ENCODE data around the gene METTL2B. TPM values are rescaled to one million over a fixed set of nuclear protein-coding genes. Genes with fewer than 3 reads are reported as not detected.

Gene METTL2B
- total and polyA plus RNA-seq, 9 donors: 9.5 to 31.3 (median 20.3) TPM

DNA sequence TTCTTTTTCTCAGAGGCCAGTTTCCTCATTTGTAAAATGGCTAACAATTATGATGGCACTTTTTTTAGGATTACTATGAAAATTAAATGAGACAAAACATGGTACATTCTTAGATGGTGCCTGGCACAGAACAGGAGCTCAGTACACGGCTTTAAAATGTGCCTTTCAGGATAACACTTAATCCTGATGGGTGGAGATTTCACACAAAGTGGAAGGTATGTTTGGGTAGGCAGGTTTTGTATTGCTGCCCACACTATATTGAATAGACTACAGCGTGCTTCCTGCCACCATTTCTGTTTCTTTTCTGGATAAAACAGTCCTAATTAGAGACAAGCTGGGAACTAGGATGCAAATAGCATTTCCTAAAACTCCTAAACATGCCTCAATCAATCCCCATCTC is 44.8 kb upstream of the METTL2B start:
- Histone ChIP-seq H3K27me3 (no peaks in the 10 kb centered on the region), H3K4me1 (ENCODE audit: insufficient read depth) (no peaks in the 10 kb centered on the region), H3K27ac (no peak overlapping the region), H3K9me3 (no peaks in the 10 kb centered on the region), H3K36me3 (no peaks in the 10 kb centered on the region), H3K4me3 (no peak overlapping the region)
- TF ChIP-seq EP300 (IDR thresholded peaks at IDR 0.05) (no peak), CTCF (IDR thresholded peaks at IDR 0.05) (no peak), POLR2A (IDR thresholded peaks at IDR 0.05) (no peak)
- WGBS, 3 donors: 77 to 78% (median 77%) methylated on average over 2 of the region's 2 CpGs
- intact Hi-C loops (cut with DNase I): no loop called here
- DNase-seq: no peak

GRCh38 chr7:128434413-128435326 is 41.9 kb upstream of the METTL2B start:
- Histone ChIP-seq H3K9me3 (no peaks in the 10 kb centered on the region), H3K4me3 (no peak overlapping the region), H3K4me1 (ENCODE audit: insufficient read depth) (no peaks in the 10 kb centered on the region), H3K27ac (no peak overlapping the region), H3K36me3 (no peaks in the 10 kb centered on the region), H3K27me3 (no peaks in the 10 kb centered on the region)
- no peak for DNase-seq
- WGBS, 3 donors: 71 to 79% (median 74%) methylated on average over 4 of the region's 4 CpGs
- intact Hi-C loops (cut with DNase I): no loop called here
- TF ChIP-seq POLR2A (IDR thresholded peaks at IDR 0.05) (no peak), EP300 (IDR thresholded peaks at IDR 0.05) (no peak), CTCF (IDR thresholded peaks at IDR 0.05) (no peak)

- no peaks in the 10 kb centered on the region for H3K36me3 ChIP-seq
- TF ChIP-seq POLR2A (IDR thresholded peaks at IDR 0.05): no peak
- TF ChIP-seq EP300 (IDR thresholded peaks at IDR 0.05): no peak
- TF ChIP-seq CTCF (IDR thresholded peaks at IDR 0.05): no peak
- no peak for DNase-seq
- intact Hi-C loops (cut with DNase I): no loop called here
- H3K9me3 ChIP-seq: no peaks in the 10 kb centered on the region
- no peaks in the 10 kb centered on the region for H3K4me1 ChIP-seq (ENCODE audit: insufficient read depth)
- no peak overlapping the region for H3K27ac ChIP-seq
- WGBS, 3 donors: 70 to 74% (median 70%) methylated on average over 3 of the region's 3 CpGs
- H3K4me3 ChIP-seq: no peak overlapping the region
- no peaks in the 10 kb centered on the region for H3K27me3 ChIP-seq
These were observed 41.2 kb upstream of the METTL2B start for GRCh38 chr7:128435327-128435686.

GRCh38 chr7:128437426-128438332 is 38.9 kb upstream of the METTL2B start:
- no peak for DNase-seq
- TF ChIP-seq CTCF (IDR thresholded peaks at IDR 0.05) (no peak), POLR2A (IDR thresholded peaks at IDR 0.05) (no peak), EP300 (IDR thresholded peaks at IDR 0.05) (no peak)
- H3K27ac ChIP-seq: no peak overlapping the region
- H3K9me3 ChIP-seq: no peaks in the 10 kb centered on the region
- WGBS, 3 donors: 67 to 88% (median 85%) methylated on average over 8 of the region's 8 CpGs
- no peak overlapping the region for H3K4me3 ChIP-seq
- H3K4me1 ChIP-seq (ENCODE audit: insufficient read depth): no peaks in the 10 kb centered on the region
- H3K36me3 ChIP-seq: no peaks in the 10 kb centered on the region
- no peaks in the 10 kb centered on the region for H3K27me3 ChIP-seq
- intact Hi-C loops (cut with DNase I): no loop called here

All from ovary (tissue), 9 donors.